ENCODE measurements around the gene AREG.

GRCh38 chr4:74450298-74450683 lies 5.4 kb downstream of the AREG start:
- no peak for TF ChIP-seq POLR2AphosphoS5 (IDR thresholded peaks at IDR 0.05; ENCODE audit: borderline replicate concordance, low read depth, low read length)
- TF ChIP-seq EZH2 (IDR thresholded peaks at IDR 0.05) = no peak
